ENCODE data around the gene PRLR.

Gene PRLR

DNA sequence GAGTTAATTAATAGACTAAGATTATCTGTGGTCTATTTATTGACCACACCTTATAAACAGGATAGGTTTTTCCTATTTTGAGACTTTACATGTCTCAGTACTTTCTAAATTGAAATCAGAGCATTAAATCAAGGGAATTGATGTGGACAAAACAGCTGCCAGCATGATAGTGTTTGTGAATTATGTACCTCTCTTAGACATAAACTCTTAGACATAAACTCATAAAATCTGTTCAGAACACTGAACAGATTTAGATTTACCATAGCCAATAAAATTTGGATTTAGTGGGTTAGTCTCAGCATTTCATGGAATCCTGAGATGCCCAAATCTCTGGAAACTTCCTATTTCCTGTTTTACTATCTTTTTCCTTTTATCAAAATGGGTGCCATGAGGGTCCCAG is 171.0 kb downstream of the PRLR start:
- Histone ChIP-seq H3K9me3 (ENCODE audit: control insufficient read depth, low read length) (no peaks in the 10 kb centered on the region), H3K14ac (ENCODE audit: low read length in 2 of 2) (no peak overlapping the region)
- DNase-seq, result no peak

DNA sequence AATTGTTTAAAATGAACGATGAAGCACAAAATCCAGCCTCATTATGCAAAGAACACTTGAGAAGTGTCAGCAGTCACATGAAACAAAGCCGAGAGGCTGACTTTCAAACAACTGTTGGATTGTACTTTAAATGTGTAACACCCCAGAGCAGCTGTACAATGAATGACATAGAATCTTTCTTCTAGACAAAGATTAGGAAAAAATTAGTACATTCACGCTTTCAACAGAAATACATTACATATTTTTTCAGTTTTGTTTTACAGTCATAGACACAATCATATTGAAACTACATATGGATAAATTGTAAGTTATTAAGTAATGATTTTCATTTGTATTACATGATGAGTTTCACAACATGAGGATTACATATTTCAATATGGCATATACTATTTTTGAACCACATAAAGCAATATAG is 171.9 kb downstream of the PRLR start:
- Histone ChIP-seq H2AFZ (ENCODE audit: low read depth, low read length) (no peak overlapping the region), H3K4ac (ENCODE audit: low read depth in 1 of 2, low read length in 2 of 2) (no peak overlapping the region), H3K4me3 (ENCODE audit: insufficient read depth in 1 of 2, low read depth in 1 of 2, low read length in 2 of 2) (no peak overlapping the region), H3K4me2 (ENCODE audit: low read length, poor library complexity, severe bottlenecking) (no peak overlapping the region), H3K9ac (ENCODE audit: low read length) (no peak overlapping the region), H2BK120ac (ENCODE audit: low read depth, low read length) (no peak overlapping the region), H3K14ac (ENCODE audit: low read length in 2 of 2) (no peak overlapping the region), H2BK15ac (ENCODE audit: low read depth, poor library complexity, severe bottlenecking) (no peak overlapping the region), H3K18ac (ENCODE audit: low read depth in 1 of 2, low read length in 2 of 2) (no peak overlapping the region), H3K79me1 (replicated peaks; ENCODE audit: low read length, poor library complexity, severe bottlenecking) (no peaks in the 10 kb centered on the region), H2BK12ac (ENCODE audit: low read length in 2 of 2) (no peak overlapping the region), H4K91ac (ENCODE audit: low read length) (no peak overlapping the region), H3K27ac (ENCODE audit: low read length, poor library complexity, severe bottlenecking) (no peak overlapping the region), H2AK5ac (ENCODE audit: low read length, severe bottlenecking) (no peak overlapping the region), H4K8ac (ENCODE audit: low read length) (no peak overlapping the region), H3K23ac (ENCODE audit: low read length in 2 of 2) (no peak overlapping the region), H3K9me3 (ENCODE audit: control insufficient read depth, low read length) (no peaks in the 10 kb centered on the region), H3K27me3 (ENCODE audit: control insufficient read depth in 1 of 2, insufficient read depth in 1 of 2, low read length in 2 of 2) (peaks cover 0 to 4% of the 10 kb centered on the region in 2 experiments), H3K36me3 (ENCODE audit: control insufficient read depth in 1 of 2, insufficient read depth in 2 of 2, low read depth in 1 of 2, low read length in 2 of 2) (no peaks in the 10 kb centered on the region), H3K4me1 (ENCODE audit: control insufficient read depth, insufficient read depth, low read depth, low read length) (no peaks in the 10 kb centered on the region), H2BK5ac (ENCODE audit: low read depth, low read length, poor library complexity, severe bottlenecking) (no peak overlapping the region)
- 100% methylated on average over 1 of the region's 3 CpGs for WGBS
- no peak for DNase-seq

More for the DNA sequence above, 171.0 kb downstream of the PRLR start:
- no peak overlapping the region for H2BK5ac ChIP-seq (ENCODE audit: low read depth, low read length, poor library complexity, severe bottlenecking)
- no peak overlapping the region for H4K8ac ChIP-seq (ENCODE audit: low read length)
- H3K4me1 ChIP-seq (ENCODE audit: control insufficient read depth, insufficient read depth, low read depth, low read length), result no peaks in the 10 kb centered on the region
- H3K4me3 ChIP-seq (ENCODE audit: insufficient read depth in 1 of 2, low read depth in 1 of 2, low read length in 2 of 2), result no peak overlapping the region
- H3K27me3 ChIP-seq (ENCODE audit: control insufficient read depth in 1 of 2, insufficient read depth in 1 of 2, low read length in 2 of 2), result peaks cover 0 to 4% of the 10 kb centered on the region in 2 experiments
- H3K79me1 ChIP-seq (replicated peaks; ENCODE audit: low read length, poor library complexity, severe bottlenecking), result no peaks in the 10 kb centered on the region
- H3K4ac ChIP-seq (ENCODE audit: low read depth in 1 of 2, low read length in 2 of 2), result no peak overlapping the region
- H3K23ac ChIP-seq (ENCODE audit: low read length in 2 of 2), result no peak overlapping the region
- H2BK120ac ChIP-seq (ENCODE audit: low read depth, low read length), result no peak overlapping the region
- no peak overlapping the region for H3K18ac ChIP-seq (ENCODE audit: low read depth in 1 of 2, low read length in 2 of 2)
- no peak overlapping the region for H2AFZ ChIP-seq (ENCODE audit: low read depth, low read length)
- no peak overlapping the region for H2BK12ac ChIP-seq (ENCODE audit: low read length in 2 of 2)
- no peak overlapping the region for H3K27ac ChIP-seq (ENCODE audit: low read length, poor library complexity, severe bottlenecking)
- no peak overlapping the region for H2AK5ac ChIP-seq (ENCODE audit: low read length, severe bottlenecking)
- H4K91ac ChIP-seq (ENCODE audit: low read length), result no peak overlapping the region
- H3K36me3 ChIP-seq (ENCODE audit: control insufficient read depth in 1 of 2, insufficient read depth in 2 of 2, low read depth in 1 of 2, low read length in 2 of 2), result no peaks in the 10 kb centered on the region
- H2BK15ac ChIP-seq (ENCODE audit: low read depth, poor library complexity, severe bottlenecking), result no peak overlapping the region
- H3K9ac ChIP-seq (ENCODE audit: low read length), result no peak overlapping the region
- H3K4me2 ChIP-seq (ENCODE audit: low read length, poor library complexity, severe bottlenecking), result no peak overlapping the region

DNA sequence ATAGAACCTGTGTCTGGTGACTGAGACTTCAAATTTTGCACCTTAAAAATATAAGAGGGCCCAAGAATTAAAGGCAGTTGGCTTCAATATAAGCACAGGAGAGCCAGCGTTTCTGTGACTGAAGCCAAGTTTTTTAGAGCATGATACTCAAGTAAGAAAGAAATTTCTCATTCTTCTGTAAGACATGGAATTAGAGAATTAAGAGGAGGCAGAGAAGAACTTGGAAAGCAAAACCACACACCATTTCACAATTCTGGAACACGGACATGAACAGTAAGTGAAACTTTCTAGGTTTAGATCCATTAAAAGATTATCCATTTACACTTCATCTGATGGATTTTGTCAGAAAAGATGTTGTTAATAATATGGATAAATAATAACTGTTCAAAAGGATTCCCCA is 173.6 kb downstream of the PRLR start:
- Histone ChIP-seq H3K36me3 (ENCODE audit: control insufficient read depth in 1 of 2, insufficient read depth in 2 of 2, low read depth in 1 of 2, low read length in 2 of 2) (no peaks in the 10 kb centered on the region), H2AK5ac (ENCODE audit: low read length, severe bottlenecking) (no peak overlapping the region), H3K4ac (ENCODE audit: low read depth in 1 of 2, low read length in 2 of 2) (no peak overlapping the region), H3K23ac (ENCODE audit: low read length in 2 of 2) (no peak overlapping the region), H3K9me3 (ENCODE audit: control insufficient read depth, low read length) (no peaks in the 10 kb centered on the region), H2BK120ac (ENCODE audit: low read depth, low read length) (no peak overlapping the region), H3K4me1 (ENCODE audit: control insufficient read depth, insufficient read depth, low read depth, low read length) (no peaks in the 10 kb centered on the region), H3K4me3 (ENCODE audit: insufficient read depth in 1 of 2, low read depth in 1 of 2, low read length in 2 of 2) (no peak overlapping the region), H3K9ac (ENCODE audit: low read length) (no peak overlapping the region), H2BK5ac (ENCODE audit: low read depth, low read length, poor library complexity, severe bottlenecking) (no peak overlapping the region), H2BK12ac (ENCODE audit: low read length in 2 of 2) (no peak overlapping the region), H2BK15ac (ENCODE audit: low read depth, poor library complexity, severe bottlenecking) (no peak overlapping the region), H2AFZ (ENCODE audit: low read depth, low read length) (no peak overlapping the region), H3K27me3 (ENCODE audit: control insufficient read depth in 1 of 2, insufficient read depth in 1 of 2, low read length in 2 of 2) (peaks cover 0 to 4% of the 10 kb centered on the region in 2 experiments), H4K91ac (ENCODE audit: low read length) (no peak overlapping the region), H4K8ac (ENCODE audit: low read length) (no peak overlapping the region), H3K27ac (ENCODE audit: low read length, poor library complexity, severe bottlenecking) (no peak overlapping the region), H3K18ac (ENCODE audit: low read depth in 1 of 2, low read length in 2 of 2) (no peak overlapping the region), H3K4me2 (ENCODE audit: low read length, poor library complexity, severe bottlenecking) (no peak overlapping the region), H3K79me1 (replicated peaks; ENCODE audit: low read length, poor library complexity, severe bottlenecking) (no peaks in the 10 kb centered on the region), H3K14ac (ENCODE audit: low read length in 2 of 2) (no peak overlapping the region)
- DNase-seq, result no peak
- WGBS, result no CpG with 5 or more reads among the region's 2 CpGs

DNA sequence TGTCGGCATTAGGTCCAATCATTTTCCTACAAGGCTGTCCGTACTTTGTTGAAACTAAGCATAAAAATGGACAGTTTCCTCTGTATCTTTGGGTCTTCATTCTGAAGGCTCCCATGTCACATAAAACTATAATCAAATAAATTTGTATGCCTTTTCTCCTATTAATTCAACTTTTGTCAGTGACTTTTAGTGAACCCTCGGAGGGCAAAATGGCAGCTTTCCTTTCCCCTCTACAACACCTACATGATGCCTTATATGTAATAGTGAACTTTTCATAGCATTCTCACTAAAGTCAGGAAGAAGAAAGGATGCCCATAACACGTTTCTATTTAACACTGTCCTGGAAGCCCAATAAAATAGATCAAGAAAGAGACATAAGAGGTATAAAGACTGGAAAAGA is 177.4 kb downstream of the PRLR start:
- no peak overlapping the region for H3K4me2 ChIP-seq (ENCODE audit: low read length, poor library complexity, severe bottlenecking)
- H2BK12ac ChIP-seq (ENCODE audit: low read length in 2 of 2), result no peak overlapping the region
- no peaks in the 10 kb centered on the region for H3K9me3 ChIP-seq (ENCODE audit: control insufficient read depth, low read length)
- no peak overlapping the region for H2AFZ ChIP-seq (ENCODE audit: low read depth, low read length)
- H4K91ac ChIP-seq (ENCODE audit: low read length), result no peak overlapping the region
- WGBS, result 96% methylated on average over 3 of the region's 4 CpGs
- no peak overlapping the region for H2AK5ac ChIP-seq (ENCODE audit: low read length, severe bottlenecking)
- no peaks in the 10 kb centered on the region for H3K79me1 ChIP-seq (replicated peaks; ENCODE audit: low read length, poor library complexity, severe bottlenecking)
- no peak overlapping the region for H4K8ac ChIP-seq (ENCODE audit: low read length)
- H2BK5ac ChIP-seq (ENCODE audit: low read depth, low read length, poor library complexity, severe bottlenecking), result no peak overlapping the region
- no peak overlapping the region for H3K14ac ChIP-seq (ENCODE audit: low read length in 2 of 2)
- H3K4ac ChIP-seq (ENCODE audit: low read depth in 1 of 2, low read length in 2 of 2), result no peak overlapping the region
- H3K9ac ChIP-seq (ENCODE audit: low read length), result no peak overlapping the region
- H3K4me3 ChIP-seq (ENCODE audit: insufficient read depth in 1 of 2, low read depth in 1 of 2, low read length in 2 of 2), result no peak overlapping the region
- H2BK120ac ChIP-seq (ENCODE audit: low read depth, low read length), result no peak overlapping the region
- H3K36me3 ChIP-seq (ENCODE audit: control insufficient read depth in 1 of 2, insufficient read depth in 2 of 2, low read depth in 1 of 2, low read length in 2 of 2), result no peaks in the 10 kb centered on the region
- no peak overlapping the region for H3K23ac ChIP-seq (ENCODE audit: low read length in 2 of 2)
- no peak for DNase-seq
- H2BK15ac ChIP-seq (ENCODE audit: low read depth, poor library complexity, severe bottlenecking), result no peak overlapping the region
- H3K27ac ChIP-seq (ENCODE audit: low read length, poor library complexity, severe bottlenecking), result no peak overlapping the region
- H3K4me1 ChIP-seq (ENCODE audit: control insufficient read depth, insufficient read depth, low read depth, low read length), result no peaks in the 10 kb centered on the region
- no peak overlapping the region for H3K18ac ChIP-seq (ENCODE audit: low read depth in 1 of 2, low read length in 2 of 2)
- peaks cover 0 to 4% of the 10 kb centered on the region in 2 experiments for H3K27me3 ChIP-seq (ENCODE audit: control insufficient read depth in 1 of 2, insufficient read depth in 1 of 2, low read length in 2 of 2)

Measured in mesenchymal stem cell (in vitro differentiated cells and primary cell).